GM12875 (cell line): Measurements from ENCODE around the gene GALNT18.

Source experiments
- H3K4me3 ChIP-seq: one replicate; pipeline ENCODE4 v1.5.1; 2011; ENCODE audit warnings: low read depth, low read length, control low read depth
- CTCF ChIP-seq: IDR thresholded peaks from 2 replicates; pipeline ENCODE4 v1.5.1; 2011; ENCODE audit warnings: low read depth, mild to moderate bottlenecking, control low read depth, inconsistent platforms, low read length, moderate library complexity, borderline replicate concordance; ENCODE audit not compliant: insufficient read depth

Gene GALNT18

GRCh38 chr11:11663907-11664306 is 42.1 kb upstream of the GALNT18 start:
- no peak for TF ChIP-seq CTCF
- H3K4me3 ChIP-seq: no peak overlapping the region

GRCh38 chr11:11662578-11662977 is 40.8 kb upstream of the GALNT18 start:
- no peak for TF ChIP-seq CTCF
- H3K4me3 ChIP-seq: no peak overlapping the region

GRCh38 chr11:11661326-11662040 is 39.7 kb upstream of the GALNT18 start:
- no peak for TF ChIP-seq CTCF
- H3K4me3 ChIP-seq: no peak overlapping the region

GRCh38 chr11:11660363-11660740 is 38.5 kb upstream of the GALNT18 start:
- no peak for TF ChIP-seq CTCF
- H3K4me3 ChIP-seq: no peak overlapping the region

- peak; percentile 36; the same call in 1 of the 2 replicates for TF ChIP-seq CTCF
Observed at GRCh38 chr11:11659567-11660362, 38.0 kb upstream of the GALNT18 start.

GRCh38 chr11:11657218-11657955 is 35.6 kb upstream of the GALNT18 start:
- no peak overlapping the region for H3K4me3 ChIP-seq
- TF ChIP-seq CTCF: no peak

More at GRCh38 chr11:11659567-11660362, 38.0 kb upstream of the GALNT18 start:
- H3K4me3 ChIP-seq: no peak overlapping the region
